Stimulated activated CD4-positive, alpha-beta T cell treated with anti-CD3 and anti-CD28 coated beads, Interleukin-1b, Interleukin-23, amount 100 ng/mL, for 48 hours (primary cell): ENCODE measurements around the gene PDXP.

Experiments used
- DNase-seq: peaks from one replicate; pipeline ENCODE4 v3.0.0-alpha.2; 2020

The PDXP gene

DNA sequence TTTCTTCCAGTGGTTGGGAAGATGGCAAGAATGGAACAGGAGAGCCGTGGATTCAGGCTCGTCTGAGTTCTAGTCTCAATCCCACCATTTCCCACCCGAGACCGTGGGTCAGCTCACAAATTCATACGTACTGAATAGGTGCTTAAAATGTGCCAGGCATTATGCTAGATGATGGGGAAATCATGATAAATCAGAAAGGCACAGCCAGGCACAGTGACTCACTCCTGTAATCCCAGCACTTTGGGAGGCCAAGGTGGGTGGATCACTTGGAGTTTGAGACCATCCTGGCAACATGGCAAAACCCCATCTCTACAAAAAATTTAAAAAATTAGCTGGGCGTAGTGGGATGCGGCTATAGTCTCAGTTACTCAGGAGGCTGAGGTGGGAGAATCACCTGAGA is 45.4 kb downstream of the PDXP start:
- no peak for DNase-seq

DNA sequence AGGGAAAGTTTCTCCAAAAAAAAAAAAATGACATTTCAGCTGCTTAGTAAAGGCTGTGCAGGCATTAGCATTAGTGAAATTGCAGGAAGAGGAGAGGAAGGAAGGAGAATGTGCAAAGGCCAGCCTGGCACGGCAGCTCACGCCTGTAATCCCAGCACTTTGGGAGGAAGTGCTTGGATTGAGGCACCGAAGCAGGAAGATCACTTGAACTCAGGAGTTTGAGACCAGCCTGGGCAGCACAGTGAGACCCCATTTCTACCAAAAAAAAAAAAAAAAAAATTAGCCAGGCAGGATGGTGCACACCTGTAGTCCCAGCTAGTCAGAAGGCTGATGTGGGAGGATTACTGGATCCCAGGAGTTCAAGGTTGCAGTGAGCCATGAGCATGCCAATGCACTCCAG is 46.1 kb downstream of the PDXP start:
- no peak for DNase-seq

GRCh38 chr22:37705205-37705604 is 46.7 kb downstream of the PDXP start:
- no peak for DNase-seq

DNA sequence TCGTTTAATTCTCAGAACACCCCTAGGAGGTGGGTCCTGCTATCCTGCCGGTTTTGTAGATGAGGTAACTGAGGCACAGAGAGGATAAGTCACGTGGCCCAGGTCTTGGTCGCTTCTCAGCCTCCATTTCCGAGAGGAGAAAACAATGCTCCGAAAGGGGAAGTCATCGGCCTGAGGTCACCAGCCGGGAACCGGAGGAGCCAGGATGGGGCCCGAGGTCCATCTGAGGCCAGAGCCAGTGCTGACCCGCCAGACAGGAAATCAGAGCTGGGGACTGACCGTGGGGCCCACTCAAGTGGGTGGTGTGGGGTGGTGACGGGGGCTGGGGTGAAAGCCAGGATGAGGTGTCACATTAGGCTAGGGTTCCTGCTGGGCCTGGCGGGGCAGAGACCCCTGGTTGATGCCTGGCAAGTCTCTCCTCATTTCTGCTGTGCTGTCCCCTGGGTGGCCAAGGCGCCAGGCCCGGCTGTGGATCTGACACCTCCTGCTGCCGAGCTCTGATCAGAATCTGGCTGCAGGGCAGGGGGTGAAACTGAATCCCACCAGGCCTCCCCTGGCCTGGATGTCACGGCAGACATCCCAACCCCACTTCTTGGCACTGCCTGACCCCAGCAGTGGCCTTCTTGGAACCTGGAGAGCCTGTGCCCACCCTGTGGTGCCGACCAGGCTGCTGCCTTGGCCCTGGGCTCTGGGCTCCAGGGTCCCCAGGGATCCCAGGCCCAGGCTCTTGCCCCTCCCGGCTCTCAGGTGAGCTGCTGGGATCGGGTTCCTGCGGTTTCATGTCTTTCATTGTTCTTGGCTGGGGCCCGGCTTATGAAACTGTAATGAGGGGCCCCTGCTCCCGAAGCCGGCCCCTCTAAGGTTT is 50.3 kb downstream of the PDXP start:
- DNase-seq: no peak

DNA sequence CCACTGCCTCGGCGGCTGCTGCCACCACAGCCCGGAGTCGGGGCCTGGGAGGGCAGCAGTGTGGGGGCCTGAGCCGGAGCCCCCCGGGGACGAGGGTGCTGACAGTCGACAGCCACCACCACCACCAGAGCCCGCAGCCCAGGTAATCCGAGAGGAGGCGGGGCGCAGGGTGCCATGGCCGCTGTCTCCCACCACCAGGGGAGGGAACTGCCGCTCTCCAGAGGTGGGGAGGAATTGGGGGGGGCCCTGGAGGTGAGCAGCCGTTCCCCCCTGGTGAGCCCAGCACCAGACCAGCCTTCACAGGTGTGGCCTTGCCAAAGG is 50.9 kb downstream of the PDXP start:
- no peak for DNase-seq

- no peak for DNase-seq
Observed at GRCh38 chr22:37710675-37711074, 52.2 kb downstream of the PDXP start.

- no peak for DNase-seq
Observed at GRCh38 chr22:37711490-37711889, 53.0 kb downstream of the PDXP start.

- DNase-seq: no peak
Observed at GRCh38 chr22:37713761-37714160, 55.2 kb downstream of the PDXP start.

GRCh38 chr22:37714634-37715033 is 56.1 kb downstream of the PDXP start:
- DNase-seq: no peak

DNA sequence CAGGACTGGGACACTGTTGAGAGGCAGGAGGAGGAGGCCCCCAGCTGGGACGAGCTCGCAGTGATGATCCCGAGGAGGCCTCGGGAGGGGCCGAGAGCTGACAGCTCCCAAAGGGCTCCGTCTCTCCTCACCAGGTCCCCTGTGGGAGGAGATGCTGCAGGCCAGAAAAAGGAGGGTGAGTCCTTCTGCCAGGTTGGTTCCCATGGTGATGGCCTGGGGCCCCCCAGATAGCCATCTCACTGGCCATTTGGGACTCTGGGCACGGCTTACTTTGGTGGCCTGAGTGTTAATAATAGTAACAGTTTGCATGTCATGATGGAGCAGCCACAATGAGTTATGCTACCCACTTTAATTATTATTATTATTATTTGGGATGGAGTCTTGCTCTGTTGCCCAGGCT is 57.2 kb downstream of the PDXP start:
- no peak for DNase-seq
